HEK293 (cell line): Measurements from ENCODE around the gene TRIM22.

Experiments
- CTCF ChIA-PET: fragments of 350-600 bp; formaldehyde crosslinking; extraction: SDS; loops from one replicate; lab custom pipeline; 2021; ENCODE audit warnings: antibody characterized with exemption; lab: Yijun Ruan, JAX
- POLR2A ChIA-PET: fragments of 300-600 bp; formaldehyde crosslinking; extraction: SDS; loops from one replicate; lab custom pipeline; 2020; ENCODE audit warnings: antibody characterized with exemption, inconsistent platforms; lab: Yijun Ruan, JAX
- H3K27ac ChIP-seq: fragments of 200-500 bp; sonication (Bioruptor generic); 2 replicates; pipeline ENCODE4 v1.5.1; 2014; ENCODE audit warnings: low read depth, low read length, control low read depth, inconsistent platforms; ENCODE audit errors: extremely low read depth
- H3K36me3 ChIP-seq, 2 experiments: fragments of 200-500 bp in 1 of 2; sonication (Bioruptor generic) in 1 of 2; 1 replicate in 1 of 2; 2 replicates in 1 of 2; pipeline ENCODE4 v1.5.1; 2014 to 2017; ENCODE audit warnings: inconsistent platforms in 2 of 2, low read length in 2 of 2; ENCODE audit not compliant: control insufficient read depth in 2 of 2, insufficient read depth in 1 of 2
- H3K4me1 ChIP-seq: fragments of 200-500 bp; sonication (Bioruptor generic); 2 replicates; pipeline ENCODE4 v1.5.1; 2014; ENCODE audit warnings: mild to moderate bottlenecking, low read length, inconsistent platforms; ENCODE audit not compliant: control insufficient read depth, insufficient read depth
- H3K4me3 ChIP-seq: 2 replicates; pipeline ENCODE4 v1.5.1; 2011; ENCODE audit warnings: low read depth, mild to moderate bottlenecking, control low read depth, low read length, moderate library complexity
- H3K9me3 ChIP-seq: fragments of 200-500 bp; sonication (Bioruptor generic); 2 replicates; pipeline ENCODE4 v1.5.1; 2014; ENCODE audit warnings: low read depth, low read length, inconsistent platforms; ENCODE audit not compliant: control insufficient read depth, insufficient read depth
- ATF2 ChIP-seq: fragments of 450-650 bp; formaldehyde crosslinking; IDR thresholded peaks from 2 replicates; pipeline ENCODE4 v1.5.1; 2016; ENCODE audit warnings: missing biosample characterization, missing genetic modification characterization, low read depth
- KLF8 ChIP-seq: fragments of 450-650 bp; formaldehyde crosslinking; IDR thresholded peaks from 2 replicates; pipeline ENCODE4 v1.5.1; 2016; ENCODE audit warnings: missing biosample characterization, missing genetic modification characterization
- SALL2 ChIP-seq: fragments of 450-650 bp; formaldehyde crosslinking; IDR thresholded peaks from 2 replicates; pipeline ENCODE4 v1.5.0; 2017; ENCODE audit warnings: missing biosample characterization, mild to moderate bottlenecking, missing genetic modification characterization, borderline replicate concordance
- SP2 ChIP-seq: fragments of 450-650 bp; formaldehyde crosslinking; IDR thresholded peaks from 2 replicates; pipeline ENCODE4 v1.5.1; 2016; ENCODE audit warnings: missing biosample characterization, missing genetic modification characterization
- ZBTB11 ChIP-seq: fragments of 450-650 bp; formaldehyde crosslinking; conservative IDR thresholded peaks from 2 replicates; pipeline ENCODE4 v1.5.1; 2016; ENCODE audit warnings: low read depth, missing biosample characterization, missing genetic modification characterization
- ZFHX2 ChIP-seq: fragments of 450-650 bp; formaldehyde crosslinking; conservative IDR thresholded peaks from 2 replicates; pipeline ENCODE4 v1.5.1; 2016; ENCODE audit warnings: missing biosample characterization, missing genetic modification characterization
- ZNF140 ChIP-seq: fragments of 450-650 bp; formaldehyde crosslinking; IDR thresholded peaks from 2 replicates; pipeline ENCODE4 v1.5.1; 2016; ENCODE audit warnings: missing biosample characterization, missing genetic modification characterization
- ZNF174 ChIP-seq: fragments of 450-650 bp; formaldehyde crosslinking; IDR thresholded peaks from 2 replicates; pipeline ENCODE4 v1.5.0; 2017; ENCODE audit warnings: missing biosample characterization, mild to moderate bottlenecking, missing genetic modification characterization
- ZNF19 ChIP-seq: fragments of 450-650 bp; formaldehyde crosslinking; IDR thresholded peaks from 2 replicates; pipeline ENCODE4; 2016; ENCODE audit warnings: missing biosample characterization, missing genetic modification characterization, low read depth
- ZNF214 ChIP-seq: fragments of 450-650 bp; formaldehyde crosslinking; IDR thresholded peaks from 2 replicates; pipeline ENCODE4 v1.5.1; 2017; ENCODE audit warnings: missing biosample characterization, mild to moderate bottlenecking, missing genetic modification characterization, borderline replicate concordance
- ZNF433 ChIP-seq: fragments of 450-650 bp; formaldehyde crosslinking; IDR thresholded peaks from 2 replicates; pipeline ENCODE4 v1.5.1; 2016; ENCODE audit warnings: missing biosample characterization, missing genetic modification characterization, low read depth
- ZNF510 ChIP-seq: fragments of 450-650 bp; formaldehyde crosslinking; IDR thresholded peaks from 2 replicates; pipeline ENCODE4 v1.5.1; 2018; ENCODE audit warnings: mild to moderate bottlenecking, missing genetic modification characterization, missing biosample characterization; ENCODE audit not compliant: insufficient replicate concordance
- ZNF529 ChIP-seq: fragments of 450-650 bp; formaldehyde crosslinking; IDR thresholded peaks from 2 replicates; pipeline ENCODE4 v1.5.1; 2017; ENCODE audit warnings: missing genetic modification characterization, missing biosample characterization; ENCODE audit not compliant: insufficient replicate concordance
- ZNF530 ChIP-seq: fragments of 450-650 bp; formaldehyde crosslinking; IDR thresholded peaks from 2 replicates; pipeline ENCODE4 v1.5.1; 2016; ENCODE audit warnings: low read depth, missing biosample characterization, missing genetic modification characterization
- ZNF629 ChIP-seq: fragments of 450-650 bp; formaldehyde crosslinking; IDR thresholded peaks from 2 replicates; pipeline ENCODE4 v1.5.1; 2017; ENCODE audit warnings: missing biosample characterization, missing genetic modification characterization
- ZNF670 ChIP-seq: fragments of 450-650 bp; formaldehyde crosslinking; IDR thresholded peaks from 2 replicates; pipeline ENCODE4 v1.5.1; 2016; ENCODE audit warnings: missing biosample characterization, missing genetic modification characterization, low read depth
- ZNF692 ChIP-seq: fragments of 450-650 bp; formaldehyde crosslinking; IDR thresholded peaks from 2 replicates; pipeline ENCODE4 v1.5.1; 2016; ENCODE audit warnings: missing biosample characterization, missing genetic modification characterization
- ZNF707 ChIP-seq: fragments of 450-650 bp; formaldehyde crosslinking; IDR thresholded peaks from 2 replicates; pipeline ENCODE4 v1.5.1; 2016; ENCODE audit warnings: missing biosample characterization, missing genetic modification characterization
- ZNF837 ChIP-seq: fragments of 450-650 bp; formaldehyde crosslinking; IDR thresholded peaks from 2 replicates; pipeline ENCODE4 v1.5.1; 2016; ENCODE audit warnings: missing biosample characterization, missing genetic modification characterization

The TRIM22 gene

GRCh38 chr11:5696210-5696609 is 6.6 kb downstream of the TRIM22 start (continued):
- TF ChIP-seq ZNF510 (tag by site-specific recombination): no peak
- no peak for TF ChIP-seq ZNF692

GRCh38 chr11:5698281-5698680 is 8.7 kb downstream of the TRIM22 start:
- ChIA-PET POLR2A (no interaction called here), CTCF (interaction anchor here (0.6 kb wide), 1 partner anchor 495 kb away, joined by 3 read pairs; no protein-coding TSS in a partner anchor)
- Histone ChIP-seq H3K9me3 (no peaks in the 10 kb centered on the region), H3K4me3 (no peak overlapping the region), H3K27ac (no peak overlapping the region), H3K4me1 (no peaks in the 10 kb centered on the region), H3K36me3 (no peaks in the 10 kb centered on the region)
- TF ChIP-seq ZNF707 (tag by site-specific recombination): no peak
- TF ChIP-seq ZNF670 (tag by site-specific recombination): no peak
- TF ChIP-seq ZNF174: no peak
- no peak for TF ChIP-seq ZBTB11 (tag by site-specific recombination)
- no peak for TF ChIP-seq ZNF19 (tag by site-specific recombination)
- no peak for TF ChIP-seq ZNF837
- TF ChIP-seq KLF8: no peak
- TF ChIP-seq ZNF530: no peak
- TF ChIP-seq ATF2: no peak
- TF ChIP-seq ZNF140: no peak
- TF ChIP-seq ZNF529 (tag by site-specific recombination): no peak
- no peak for TF ChIP-seq ZNF214 (tag by site-specific recombination)
- no peak for TF ChIP-seq ZFHX2 (tag by site-specific recombination)
- no peak for TF ChIP-seq ZNF433 (tag by site-specific recombination)
- TF ChIP-seq SALL2 (tag by site-specific recombination): no peak
- TF ChIP-seq SP2 (tag by site-specific recombination): no peak
- TF ChIP-seq ZNF629 (tag by site-specific recombination): no peak
